GM12874 (cell line): ENCODE data around the gene ABCC5.

Experiments used
- TF ChIP-seq, protein P1 (sequence below): IDR thresholded peaks from 2 replicates; pipeline ENCODE4 v1.5.1; 2011; ENCODE audit warnings: low read depth, mild to moderate bottlenecking, control low read depth, low read length, moderate library complexity; ENCODE audit not compliant: insufficient read depth

The ABCC5 gene

GRCh38 chr3:183878071-183878470 lies 139.6 kb downstream of the ABCC5 start:
- TF ChIP-seq, protein P1, sequence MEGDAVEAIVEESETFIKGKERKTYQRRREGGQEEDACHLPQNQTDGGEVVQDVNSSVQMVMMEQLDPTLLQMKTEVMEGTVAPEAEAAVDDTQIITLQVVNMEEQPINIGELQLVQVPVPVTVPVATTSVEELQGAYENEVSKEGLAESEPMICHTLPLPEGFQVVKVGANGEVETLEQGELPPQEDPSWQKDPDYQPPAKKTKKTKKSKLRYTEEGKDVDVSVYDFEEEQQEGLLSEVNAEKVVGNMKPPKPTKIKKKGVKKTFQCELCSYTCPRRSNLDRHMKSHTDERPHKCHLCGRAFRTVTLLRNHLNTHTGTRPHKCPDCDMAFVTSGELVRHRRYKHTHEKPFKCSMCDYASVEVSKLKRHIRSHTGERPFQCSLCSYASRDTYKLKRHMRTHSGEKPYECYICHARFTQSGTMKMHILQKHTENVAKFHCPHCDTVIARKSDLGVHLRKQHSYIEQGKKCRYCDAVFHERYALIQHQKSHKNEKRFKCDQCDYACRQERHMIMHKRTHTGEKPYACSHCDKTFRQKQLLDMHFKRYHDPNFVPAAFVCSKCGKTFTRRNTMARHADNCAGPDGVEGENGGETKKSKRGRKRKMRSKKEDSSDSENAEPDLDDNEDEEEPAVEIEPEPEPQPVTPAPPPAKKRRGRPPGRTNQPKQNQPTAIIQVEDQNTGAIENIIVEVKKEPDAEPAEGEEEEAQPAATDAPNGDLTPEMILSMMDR: no peak

DNA sequence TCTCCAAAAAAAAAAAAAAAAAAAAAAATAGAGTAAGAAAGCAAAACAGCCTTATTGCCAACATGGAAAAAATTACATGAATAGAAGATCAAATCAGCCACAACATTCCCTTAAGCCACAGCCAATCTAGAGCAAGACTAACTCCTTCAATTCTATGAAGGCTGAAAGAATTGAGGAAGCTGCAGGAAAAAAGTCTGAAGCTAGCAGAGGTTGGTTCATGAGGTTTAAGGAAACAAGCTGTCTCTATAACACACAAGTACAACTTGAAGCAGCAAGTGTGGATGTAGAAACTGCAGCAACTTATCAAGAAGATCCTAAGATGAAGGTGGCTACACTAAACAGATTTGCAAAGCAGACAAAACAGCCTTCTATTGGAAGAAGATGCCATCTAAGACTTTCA lies 142.3 kb downstream of the ABCC5 start:
- TF ChIP-seq, protein P1: no peak

- TF ChIP-seq, protein P1: no peak
Observed at GRCh38 chr3:183873914-183874313, 143.8 kb downstream of the ABCC5 start.

- TF ChIP-seq, protein P1: no peak
Observed at GRCh38 chr3:183871541-183871940, 146.1 kb downstream of the ABCC5 start.

- TF ChIP-seq, protein P1: no peak
Observed at GRCh38 chr3:183870563-183870962, 147.1 kb downstream of the ABCC5 start.
